ENCODE data around the gene PRDM1.

DNA sequence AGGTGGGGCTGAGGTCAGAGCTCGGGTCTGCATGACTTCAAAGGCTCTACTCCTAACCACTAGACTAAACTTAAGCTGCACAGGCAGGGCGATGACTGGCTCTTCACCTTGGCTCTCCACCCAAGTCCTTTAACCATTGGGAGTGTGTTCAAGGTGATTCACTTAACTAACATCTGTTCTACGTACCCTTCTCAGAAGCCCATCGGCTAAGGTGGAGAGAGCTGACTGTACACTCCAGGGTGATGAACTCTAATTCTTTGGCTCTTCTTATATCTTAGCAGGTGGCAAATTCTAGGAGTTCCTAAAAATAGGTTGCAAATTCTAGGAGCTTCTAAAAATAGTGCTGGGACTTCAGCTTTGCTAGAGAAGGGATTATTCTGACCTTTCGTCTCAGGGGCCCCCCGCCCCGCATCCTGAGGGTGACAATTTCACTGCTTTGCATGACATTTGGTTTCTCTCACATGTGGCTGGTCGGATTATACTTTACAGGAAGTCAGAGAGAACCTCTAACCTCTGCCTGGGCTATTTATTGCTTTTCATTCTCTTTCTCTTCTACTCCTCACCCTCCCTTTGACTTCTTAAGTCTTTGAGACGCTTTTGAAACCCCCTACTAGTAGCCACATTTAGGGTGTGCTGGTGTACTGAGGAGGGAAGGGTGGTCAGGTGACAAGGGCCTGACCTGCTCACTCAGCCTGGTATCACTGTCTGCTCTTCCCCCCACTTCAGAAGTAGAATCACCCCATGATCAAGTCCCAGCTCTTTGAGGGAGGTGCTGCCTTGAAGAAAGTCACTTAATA lies 55.5 kb downstream of the PRDM1 start:
- TF ChIP-seq, protein P1, sequence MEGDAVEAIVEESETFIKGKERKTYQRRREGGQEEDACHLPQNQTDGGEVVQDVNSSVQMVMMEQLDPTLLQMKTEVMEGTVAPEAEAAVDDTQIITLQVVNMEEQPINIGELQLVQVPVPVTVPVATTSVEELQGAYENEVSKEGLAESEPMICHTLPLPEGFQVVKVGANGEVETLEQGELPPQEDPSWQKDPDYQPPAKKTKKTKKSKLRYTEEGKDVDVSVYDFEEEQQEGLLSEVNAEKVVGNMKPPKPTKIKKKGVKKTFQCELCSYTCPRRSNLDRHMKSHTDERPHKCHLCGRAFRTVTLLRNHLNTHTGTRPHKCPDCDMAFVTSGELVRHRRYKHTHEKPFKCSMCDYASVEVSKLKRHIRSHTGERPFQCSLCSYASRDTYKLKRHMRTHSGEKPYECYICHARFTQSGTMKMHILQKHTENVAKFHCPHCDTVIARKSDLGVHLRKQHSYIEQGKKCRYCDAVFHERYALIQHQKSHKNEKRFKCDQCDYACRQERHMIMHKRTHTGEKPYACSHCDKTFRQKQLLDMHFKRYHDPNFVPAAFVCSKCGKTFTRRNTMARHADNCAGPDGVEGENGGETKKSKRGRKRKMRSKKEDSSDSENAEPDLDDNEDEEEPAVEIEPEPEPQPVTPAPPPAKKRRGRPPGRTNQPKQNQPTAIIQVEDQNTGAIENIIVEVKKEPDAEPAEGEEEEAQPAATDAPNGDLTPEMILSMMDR (conservative IDR thresholded peaks at IDR 0.05; ENCODE audit: low read length) = no peak
- no peak for TF ChIP-seq EZH2phosphoT487 (IDR thresholded peaks at IDR 0.05; ENCODE audit: borderline replicate concordance)

Data from Loucy (cell line).